HG02852 (cell line): ENCODE measurements around the gene MRPL45.
"Not testable (repeated sequence)": the region's sequence is repeated elsewhere in the genome, so short reads cannot be mapped to it uniquely, and the experiment has no call there.

Source experiments
- ATAC-seq: cut with Tn5 transposase; IDR thresholded peaks from one replicate; pipeline ENCODE4 v1.9.1; 2021; ENCODE audit warnings: mild to moderate bottlenecking, moderate library complexity; ENCODE audit not compliant: unreplicated experiment

Gene MRPL45

GRCh38 chr17:38296834-38297517 is at the start of gene MRPL45:
TSS of gene MRPL45 (plus strand) at chr17:38297168. CDS start at chr17:38297184, 16 bp downstream.
- ATAC-seq = peak; percentile 95

- ATAC-seq = not testable (repeated sequence)
Observed at GRCh38 chr17:38253191-38253590, 43.8 kb upstream of the MRPL45 start.

- not testable (repeated sequence) for ATAC-seq
Observed at GRCh38 chr17:38254357-38254756, 42.6 kb upstream of the MRPL45 start.

- ATAC-seq = peak; percentile 64
Observed at GRCh38 chr17:38257013-38257621, 39.9 kb upstream of the MRPL45 start.

GRCh38 chr17:38265974-38266506 is 30.9 kb upstream of the MRPL45 start:
- ATAC-seq = not testable (repeated sequence)

GRCh38 chr17:38266571-38266970 is 30.4 kb upstream of the MRPL45 start:
- not testable (repeated sequence) for ATAC-seq

- not testable (repeated sequence) for ATAC-seq
Observed at GRCh38 chr17:38268138-38268537, 28.8 kb upstream of the MRPL45 start.

GRCh38 chr17:38269045-38269444 is 27.9 kb upstream of the MRPL45 start:
- not testable (repeated sequence) for ATAC-seq

- not testable (repeated sequence) for ATAC-seq
Observed at GRCh38 chr17:38269552-38269951, 27.4 kb upstream of the MRPL45 start.

- not testable (repeated sequence) for ATAC-seq
Observed at GRCh38 chr17:38285994-38286393, 11.0 kb upstream of the MRPL45 start.

- peak; percentile 61 for ATAC-seq
Observed at GRCh38 chr17:38286501-38287091, 10.4 kb upstream of the MRPL45 start.

GRCh38 chr17:38288217-38288827 is 8.6 kb upstream of the MRPL45 start:
- ATAC-seq = not testable (repeated sequence)

GRCh38 chr17:38289760-38290159 is 7.2 kb upstream of the MRPL45 start:
- ATAC-seq = not testable (repeated sequence)

GRCh38 chr17:38295602-38296365 is 1.2 kb upstream of the MRPL45 start:
- ATAC-seq = not testable (repeated sequence)

- no peak for ATAC-seq
Observed at GRCh38 chr17:38315497-38315896, 18.5 kb downstream of the MRPL45 start.

GRCh38 chr17:38317081-38317480 is 20.1 kb downstream of the MRPL45 start:
- no peak for ATAC-seq

GRCh38 chr17:38320482-38320881 is 23.5 kb downstream of the MRPL45 start:
- no peak for ATAC-seq

GRCh38 chr17:38322156-38322779 is 25.3 kb downstream of the MRPL45 start:
- no peak for ATAC-seq

- no peak for ATAC-seq
Observed at GRCh38 chr17:38322897-38323296, 25.9 kb downstream of the MRPL45 start.

GRCh38 chr17:38324141-38324697 is 27.3 kb downstream of the MRPL45 start:
- no peak for ATAC-seq
